ENCODE measurements around the gene PGPEP1. TPM values are rescaled to one million over a fixed set of nuclear protein-coding genes. Genes with fewer than 3 reads are reported as not detected.
A peak's percentile ranks its signal among the peaks of the same experiment; 100 is the strongest.

PGPEP1 gene
- polyA plus RNA-seq, 1 experiment: 32.2 TPM

GRCh38 chr19:18339723-18340122 is 675 bp upstream of the PGPEP1 start:
- no peak for DNase-seq (ENCODE audit: low read depth)
- CTCF ChIA-PET: interaction anchor here (0.6 to 5.0 kb wide), 16 partner anchors 10 to 259 kb away, joined by 3 to 25 read pairs (median 3); partner anchors contain the start of gene JUND
- H3K27me3 ChIP-seq (ENCODE audit: control insufficient read depth, insufficient read depth, low read length): no peaks in the 10 kb centered on the region; the same call in 1 of the 2 replicates
- peaks cover 4% of the 10 kb centered on the region for H3K36me3 ChIP-seq (ENCODE audit: control insufficient read depth, insufficient read depth, low read length)
- POLR2A ChIA-PET: no interaction called here
- H3K4me3 ChIP-seq (ENCODE audit: low read depth, low read length): no peak overlapping the region
- TF ChIP-seq CTCF (IDR thresholded peaks at IDR 0.05; ENCODE audit: insufficient read depth, low read depth, low read length): peak; percentile 26; the same call in 1 of the 2 replicates

DNA sequence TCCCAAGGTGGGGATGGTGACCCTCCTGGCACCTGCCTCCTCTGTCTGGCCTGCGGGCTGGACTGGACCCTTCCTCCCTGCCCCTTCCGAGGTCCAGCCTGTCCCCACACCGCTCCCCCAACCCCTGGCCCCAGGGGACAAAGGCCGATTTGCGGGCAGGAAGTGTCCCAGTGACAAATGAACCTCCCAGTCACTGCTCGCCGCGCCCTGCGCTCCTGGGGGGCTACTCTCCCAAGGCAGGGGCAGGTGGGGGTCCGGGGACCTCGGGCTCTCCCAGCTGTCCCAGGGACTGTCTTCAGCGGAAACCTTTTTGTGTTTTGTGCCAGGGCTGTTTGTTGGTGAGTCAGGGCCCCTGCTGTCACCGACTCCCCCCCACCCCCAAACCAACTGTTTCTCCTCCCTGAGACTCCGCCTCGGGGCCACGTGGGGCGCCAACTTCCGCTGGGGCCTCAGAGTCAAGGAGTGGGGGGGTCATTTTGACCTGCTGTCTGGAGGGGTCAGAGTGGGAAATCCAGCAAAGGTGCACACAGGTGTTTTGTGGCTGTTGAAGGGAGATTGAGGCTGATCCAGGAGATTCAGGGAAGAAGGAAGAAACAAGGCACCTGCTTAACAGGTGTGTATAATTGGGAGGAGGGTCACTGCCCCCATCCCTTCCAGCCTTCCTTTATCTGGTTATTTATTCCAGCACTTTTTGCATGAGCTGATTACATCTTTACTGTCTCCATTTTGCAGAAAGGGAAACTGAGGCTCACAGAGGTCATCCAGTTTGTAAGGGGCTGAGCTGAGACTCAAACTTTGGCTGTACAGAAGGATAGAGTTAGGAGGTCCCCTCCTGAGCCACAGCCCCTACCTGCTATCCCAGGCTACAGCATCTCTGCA is 831 bp downstream of the PGPEP1 start:
- ChIA-PET CTCF (interaction anchor here (0.6 to 5.0 kb wide), 4 partner anchors 9 to 120 kb away, joined by 3 to 25 read pairs (median 6); no protein-coding TSS in a partner anchor), POLR2A (no interaction called here)
- H3K36me3 ChIP-seq (ENCODE audit: control insufficient read depth, insufficient read depth, low read length): peaks cover 4% of the 10 kb centered on the region
- no peak for DNase-seq (ENCODE audit: low read depth)
- TF ChIP-seq CTCF (IDR thresholded peaks at IDR 0.05; ENCODE audit: insufficient read depth, low read depth, low read length): peak; percentile 23
- H3K27me3 ChIP-seq (ENCODE audit: control insufficient read depth, insufficient read depth, low read length): no peaks in the 10 kb centered on the region; the same call in 1 of the 2 replicates
- H3K4me3 ChIP-seq (ENCODE audit: low read depth, low read length): peak overlapping the region; percentile 83

GRCh38 chr19:18342090-18342632 is 1.8 kb downstream of the PGPEP1 start:
- DNase-seq (ENCODE audit: low read depth): no peak
- H3K4me3 ChIP-seq (ENCODE audit: low read depth, low read length): no peak overlapping the region
- ChIA-PET POLR2A (no interaction called here), CTCF (interaction anchor here (0.7 to 8.6 kb wide), 7 partner anchors 8 to 229 kb away, joined by 3 to 126 read pairs (median 6); partner anchors contain the start of gene UBA52)
- peaks cover 4% of the 10 kb centered on the region for H3K36me3 ChIP-seq (ENCODE audit: control insufficient read depth, insufficient read depth, low read length)
- no peaks in the 10 kb centered on the region for H3K27me3 ChIP-seq (ENCODE audit: control insufficient read depth, insufficient read depth, low read length)
- TF ChIP-seq CTCF (IDR thresholded peaks at IDR 0.05; ENCODE audit: insufficient read depth, low read depth, low read length): no peak

DNA sequence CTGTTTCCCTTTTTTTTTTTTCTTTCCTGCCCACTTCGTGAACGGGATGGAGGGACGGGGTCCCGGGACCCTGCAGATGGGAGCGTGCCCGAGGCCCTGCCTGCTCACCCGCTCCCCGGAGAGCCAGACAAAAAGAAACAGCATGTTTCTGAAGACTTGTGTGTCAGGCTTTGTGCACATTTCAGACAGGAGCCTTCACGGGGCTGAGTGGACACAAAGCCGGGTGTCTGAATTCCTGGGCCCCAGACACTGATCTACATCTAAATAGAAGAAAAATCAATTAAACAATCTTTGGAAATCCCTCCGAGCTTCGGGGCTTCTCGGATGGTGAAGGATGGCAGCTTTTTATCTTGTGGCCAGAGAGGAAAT is 4.2 kb downstream of the PGPEP1 start:
- no peak for TF ChIP-seq CTCF (IDR thresholded peaks at IDR 0.05; ENCODE audit: insufficient read depth, low read depth, low read length)
- Histone ChIP-seq H3K27me3 (ENCODE audit: control insufficient read depth, insufficient read depth, low read length) (no peaks in the 10 kb centered on the region), H3K4me3 (ENCODE audit: low read depth, low read length) (no peak overlapping the region), H3K36me3 (ENCODE audit: control insufficient read depth, insufficient read depth, low read length) (peaks cover 4% of the 10 kb centered on the region)
- DNase-seq (ENCODE audit: low read depth): no peak
- CTCF ChIA-PET: interaction anchor here (0.9 to 8.6 kb wide), 4 partner anchors 53 to 75 kb away, joined by 3 to 126 read pairs (median 3); partner anchors contain the start of gene LRRC25
- POLR2A ChIA-PET: no interaction called here

- no peak for DNase-seq (ENCODE audit: low read depth)
- CTCF ChIA-PET: interaction anchor here (0.6 to 8.6 kb wide), 5 partner anchors 43 to 75 kb away, joined by 3 to 126 read pairs (median 3); partner anchors contain the start of gene LRRC25
- Histone ChIP-seq H3K4me3 (ENCODE audit: low read depth, low read length) (no peak overlapping the region), H3K36me3 (ENCODE audit: control insufficient read depth, insufficient read depth, low read length) (peaks cover 4% of the 10 kb centered on the region), H3K27me3 (ENCODE audit: control insufficient read depth, insufficient read depth, low read length) (no peaks in the 10 kb centered on the region)
- POLR2A ChIA-PET: no interaction called here
- TF ChIP-seq CTCF (IDR thresholded peaks at IDR 0.05; ENCODE audit: insufficient read depth, low read depth, low read length): no peak
Observed at GRCh38 chr19:18345296-18345695, 4.9 kb downstream of the PGPEP1 start.

Measured in BJ (cell line).